GM12878 (cell line): Measurements from ENCODE around the gene SF3A1. TPM values are rescaled to one million over a fixed set of nuclear protein-coding genes. Genes with fewer than 3 reads are reported as not detected.

Source experiments
- ATAC-seq: fragments of 200-7000 bp; cut with Tn5 transposase; 3 replicates; pipeline ENCODE4 v1.9.1; 2020; ENCODE audit warnings: mild to moderate bottlenecking, moderate library complexity
- BruUV-seq: library from RNA; stranded (reverse); fragments of 400-500 nt; replicated peaks from 2 replicates; lab custom pipeline; 2021; lab: Mats Ljungman, UMichigan
- CTCF ChIA-PET: fragments of 300-600 bp; sonication (Branson Sonifier 250); formaldehyde crosslinking; extraction: SDS; loops from one replicate; lab custom pipeline; 2021; ENCODE audit warnings: inconsistent platforms; lab: Yijun Ruan, JAX
- POLR2A ChIA-PET: fragments of 350-600 bp; formaldehyde crosslinking; extraction: SDS; loops from one replicate; lab custom pipeline; 2021; ENCODE audit warnings: inconsistent platforms; lab: Charles Lee
- RAD21 ChIA-PET: fragments of 300-600 bp; sonication (Branson Sonifier 250); formaldehyde crosslinking; loops from one replicate; lab custom pipeline; 2023; ENCODE audit warnings: antibody characterized with exemption; ENCODE audit not compliant: unreplicated experiment; lab: Charles Lee
- SMC1A ChIA-PET: fragments of 300-600 bp; sonication (Branson Sonifier 250); formaldehyde crosslinking; loops from one replicate; lab custom pipeline; 2023; ENCODE audit not compliant: unreplicated experiment, uncharacterized antibody; lab: Charles Lee
- DNase-seq: peaks from one replicate; pipeline ENCODE4 v3.0.0-alpha.2; 2011; ENCODE audit warnings: low read depth, low spot score
- FAIRE-seq: peaks from 3 replicates; lab custom pipeline; 2011; peaks lifted over from hg19 to GRCh38; lab: Jason Lieb, UNC
- H2AFZ ChIP-seq: 2 replicates; pipeline ENCODE4 v1.6.0; 2011; ENCODE audit warnings: low read depth, low read length, control low read depth; ENCODE audit not compliant: control insufficient read depth
- H3K27ac ChIP-seq: 2 replicates; pipeline ENCODE4 v1.5.1; 2011; ENCODE audit warnings: control low read depth; ENCODE audit not compliant: control insufficient read depth, insufficient read depth
- H3K27me3 ChIP-seq, 2 experiments: replicated peaks in 1 of 2; 2 replicates each; pipeline versions ENCODE4 v1.6.0 to v1.6.1; 2011; ENCODE audit warnings: low read length in 1 of 2; ENCODE audit not compliant: control insufficient read depth in 2 of 2, insufficient read depth in 2 of 2
- H3K36me3 ChIP-seq, 2 experiments: 2 replicates each; pipeline ENCODE4 v1.5.1; 2011; ENCODE audit warnings: low read length in 1 of 2; ENCODE audit not compliant: control insufficient read depth in 2 of 2, insufficient read depth in 2 of 2
- H3K4me1 ChIP-seq: 2 replicates; pipeline ENCODE4 v1.6.1; 2011; ENCODE audit warnings: mild to moderate bottlenecking, low read length, moderate library complexity, mixed read lengths; ENCODE audit not compliant: control insufficient read depth, insufficient read depth
- H3K4me2 ChIP-seq: 2 replicates; pipeline ENCODE4 v1.6.0; 2011; ENCODE audit warnings: control low read depth; ENCODE audit not compliant: control insufficient read depth, insufficient read depth
- H3K4me3 ChIP-seq: fragments of 200-600 bp; sonication (generic); 2 replicates; pipeline ENCODE4 v1.5.1; 2016
- H3K79me2 ChIP-seq: 2 replicates; pipeline ENCODE4 v1.6.0; 2011; ENCODE audit warnings: low read length; ENCODE audit not compliant: control insufficient read depth, insufficient read depth
- H3K9ac ChIP-seq: 2 replicates; pipeline ENCODE4 v1.8.0; 2011; ENCODE audit warnings: low read length, control low read depth, mixed read lengths; ENCODE audit not compliant: control insufficient read depth, insufficient read depth
- H3K9me3 ChIP-seq: replicated peaks from 3 replicates; pipeline ENCODE4 v1.5.1; 2011; ENCODE audit warnings: mild to moderate bottlenecking, low read length; ENCODE audit not compliant: control insufficient read depth, insufficient read depth
- H4K20me1 ChIP-seq: 2 replicates; pipeline ENCODE4 v1.6.0; 2011; ENCODE audit not compliant: control insufficient read depth, insufficient read depth
- NKRF ChIP-seq: fragments of 450-650 bp; conservative IDR thresholded peaks from 2 replicates; pipeline ENCODE4 v1.6.1; 2017; ENCODE audit warnings: mild to moderate bottlenecking, moderate library complexity
- NR2F1 ChIP-seq: fragments of 450-650 bp; conservative IDR thresholded peaks from 2 replicates; pipeline ENCODE4 v1.6.1; 2017; ENCODE audit warnings: mild to moderate bottlenecking
- PBX3 ChIP-seq: IDR thresholded peaks from 2 replicates; pipeline ENCODE4 v1.6.1; 2011; ENCODE audit warnings: mild to moderate bottlenecking, low read depth, low read length, moderate library complexity; ENCODE audit not compliant: insufficient replicate concordance
- RAD51 ChIP-seq: fragments of 450-650 bp; IDR thresholded peaks from 2 replicates; pipeline ENCODE4 v1.6.1; 2016; ENCODE audit warnings: moderate library complexity, mild to moderate bottlenecking, inconsistent platforms
- SP1 ChIP-seq: IDR thresholded peaks from one replicate; pipeline ENCODE4 v1.6.1; 2011; ENCODE audit warnings: low read depth, low read length
- ZNF24 ChIP-seq: fragments of 450-650 bp; IDR thresholded peaks from 2 replicates; pipeline ENCODE4 v1.6.1; 2017; ENCODE audit warnings: antibody characterized with exemption, mild to moderate bottlenecking
- WGBS: methylation state at CpG from one replicate; pipeline ENCODE4 v1.1.6; 2016; ENCODE audit warnings: low lambda C conversion rate; ENCODE audit not compliant: insufficient replicate concordance, insufficient coverage; ENCODE audit errors: missing lambda C conversion rate; 5-methylcytosine and 5-hydroxymethylcytosine counted together
- in situ Hi-C: fragments of 300-500 bp; cut with MboI; formaldehyde crosslinking; loops from 9 replicates; pipeline ENCODE4 v1.14.3; 2018; ENCODE audit warnings: mixed read lengths
- intact Hi-C: fragments of 100-400 bp; cut with micrococcal nuclease; formaldehyde crosslinking; loops from one replicate; pipeline ENCODE4 v1.14.2; 2022; ENCODE audit not compliant: unreplicated experiment
- polyA plus RNA-seq, 11 experiments: library from polyadenylated mRNA; depleted of rRNA in 4 of 11; unstranded in 6 of 11; stranded (reverse) in 5 of 11; fragments of >200 nt; fragmentation: Nextera tagmentation in 4 of 11; fragmentation: Illumina TruSeq in 1 of 11; extraction: Ambion mirVana in 4 of 11; extraction: Trizol in 1 of 11; gene quantifications; 1 replicate in 1 of 11; 2 replicates in 10 of 11; pipeline versions ENCODE4 v1.2.1 to v1.2.3, GENCODE V29; 2011 to 2016; ENCODE audit warnings: inconsistent platforms in 2 of 11, missing spikeins in 2 of 11, low read depth in 1 of 11
- total RNA-seq, 4 experiments: library from RNA; depleted of rRNA in 3 of 4; stranded (reverse); fragments of >200 nt in 3 of 4; fragmentation: Illumina TruSeq in 1 of 4; extraction: Trizol in 1 of 4; gene quantifications; 2 replicates each; pipeline versions ENCODE4 v1.2.1 to v1.2.3, GENCODE V29; 2013 to 2021

The SF3A1 gene
- total and polyA plus RNA-seq, 10 of the 15 experiments (the other 5 are each of a cell fraction or from before 2014, with no cell fraction given): 10.4 to 239 (median 46.0) TPM

- ChIA-PET CTCF (interaction anchor here (0.8 to 10.5 kb wide), 11 partner anchors 19 to 178 kb away, joined by 3 to 436 read pairs (median 7); partner anchors contain the start of genes OSM and RNF215), SMC1A (interaction anchor here (4.7 to 5.6 kb wide), 2 partner anchors 99 to 179 kb away, joined by 41 to 201 read pairs; partner anchors contain the start of gene RNF215), POLR2A (no interaction called here), RAD21 (interaction anchor here (0.9 to 1.5 kb wide), 4 partner anchors 23 to 176 kb away, joined by 3 to 5 read pairs (median 3); partner anchors contain the start of gene RNF215)
- no peaks in the 10 kb centered on the region for H3K9me3 ChIP-seq
- H4K20me1 ChIP-seq: no peaks in the 10 kb centered on the region
- intact Hi-C loops (loop anchor here (1.0 to 10.0 kb wide), 2 partner anchors 178 to 198 kb away; no protein-coding TSS in a partner anchor), in situ Hi-C loops (loop anchor here (5.0 kb wide), 1 partner anchor 101 kb away; the partner anchor contains the start of gene RNF215)
- no peak for ATAC-seq
- peaks cover 0 to 4% of the 10 kb centered on the region in 2 experiments; a peak in 1 of 4 replicates for H3K36me3 ChIP-seq
- no peak overlapping the region for H3K9ac ChIP-seq
- no peak overlapping the region for H3K27ac ChIP-seq
- no TSS peak for BruUV-seq
- H2AFZ ChIP-seq: no peak overlapping the region
- no peaks in the 10 kb centered on the region; a peak in 1 of 4 replicates for H3K27me3 ChIP-seq
- no peak overlapping the region for H3K4me2 ChIP-seq
- no peak for FAIRE-seq
- DNase-seq: no peak
- H3K4me3 ChIP-seq: no peak overlapping the region
- 50% methylated on average over 5 of the region's 5 CpGs for WGBS
- peaks cover 25% of the 10 kb centered on the region for H3K4me1 ChIP-seq
- H3K79me2 ChIP-seq: no peaks in the 10 kb centered on the region
- no peak for TF ChIP-seq SP1
- no peak for TF ChIP-seq NKRF
- no peak for TF ChIP-seq RAD51
- no peak for TF ChIP-seq PBX3
- no peak for TF ChIP-seq ZNF24
- no peak for TF ChIP-seq NR2F1
Observed at GRCh38 chr22:30286331-30286730, 70.4 kb downstream of the SF3A1 start.
